Measurements from ENCODE around the gene SMARCE1. TPM values are rescaled to one million over a fixed set of nuclear protein-coding genes. Genes with fewer than 3 reads are reported as not detected.

Gene SMARCE1
- polyA plus RNA-seq, 6 donors from 2014 or later, result 211 to 267 (median 255) TPM

DNA sequence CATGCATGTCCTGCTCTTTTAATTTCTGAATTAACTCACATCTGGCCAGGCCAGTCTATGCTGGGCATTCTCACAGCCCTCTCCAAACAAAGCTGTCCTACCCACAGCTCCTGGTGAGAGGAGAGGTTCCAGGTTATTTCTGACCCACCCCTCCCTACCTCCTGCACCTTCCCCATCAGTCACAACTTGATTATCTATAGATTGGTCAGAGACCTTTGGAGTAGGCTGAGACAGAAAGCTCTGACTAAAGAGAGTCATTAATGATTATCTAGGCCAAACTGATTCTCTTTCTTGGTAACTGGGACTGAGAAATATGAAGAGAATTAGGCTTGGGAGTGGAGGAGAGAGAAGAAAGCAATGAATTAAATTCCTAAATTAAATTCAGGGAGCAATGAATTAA is 18.7 kb upstream of the SMARCE1 start:
- Mint-ChIP-seq H3K4me3 (no peak overlapping the region), H3K27me3 (peaks cover 38 to 60% (median 53%) of the 10 kb centered on the region in 3 donors), H3K4me1 (peaks cover 0 to 6% (median 0%) of the 10 kb centered on the region in 3 donors), H3K36me3 (no peaks in the 10 kb centered on the region), H3K27ac (no peak overlapping the region), H3K9me3 (no peaks in the 10 kb centered on the region)
- DNase-seq, result no peak
- ATAC-seq (ENCODE audit: low read depth in 2 of 2), result no peak

DNA sequence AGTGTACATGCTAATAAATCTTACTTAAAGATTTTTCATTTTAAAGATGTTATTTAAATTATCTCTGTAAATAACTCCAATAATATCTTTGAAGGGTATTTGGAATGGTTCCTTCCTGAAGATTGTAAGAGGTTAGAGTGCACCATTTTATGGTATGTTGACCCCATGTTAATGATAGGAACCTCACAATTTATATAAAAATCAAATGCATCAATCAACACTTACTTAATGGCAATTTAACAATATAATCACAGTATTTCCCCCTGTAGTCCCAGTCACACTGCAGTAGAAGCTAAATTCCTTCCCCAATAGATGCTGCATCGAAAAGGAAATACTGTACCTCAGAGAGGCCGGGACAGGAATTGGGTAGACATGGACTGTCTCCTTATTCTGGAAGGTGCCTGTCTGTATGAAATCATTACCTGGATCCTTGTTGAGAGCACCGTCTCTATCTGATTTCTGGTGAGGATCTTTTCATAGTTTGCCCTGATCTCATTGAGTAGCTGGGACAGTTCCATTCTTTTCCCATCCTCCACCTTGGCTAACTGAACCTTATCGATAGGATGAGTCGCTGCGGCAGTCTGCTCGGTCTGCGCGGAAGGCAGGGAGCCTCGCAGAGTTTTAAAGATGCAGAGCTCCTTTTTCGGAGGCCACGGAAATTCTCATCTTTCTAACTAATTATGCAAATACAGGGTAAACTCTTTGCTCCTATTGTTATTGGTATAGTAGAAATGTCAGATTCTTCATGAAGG is 17.1 kb upstream of the SMARCE1 start, which contains the start of gene KRT222:
Gene KRT222, minus strand, starts transcription at position 596 of the 752 bp plus-strand sequence. Its CDS starts 78 bp downstream, at position 518.
- H3K9me3 Mint-ChIP-seq, result no peaks in the 10 kb centered on the region
- H3K27me3 Mint-ChIP-seq, result peaks cover 38 to 56% (median 51%) of the 10 kb centered on the region in 3 donors
- H3K27ac Mint-ChIP-seq, result no peak within 1 kb of the TSS
- H3K4me3 Mint-ChIP-seq, result peak within 1 kb of the TSS in 1 of 8 donors; percentile 8
- ATAC-seq (ENCODE audit: low read depth in 2 of 2) (no peak), DNase-seq (no peak)
- peaks cover 0 to 6% (median 0%) of the 10 kb centered on the region in 3 donors for H3K4me1 Mint-ChIP-seq
- no peaks in the 10 kb centered on the region for H3K36me3 Mint-ChIP-seq

DNA sequence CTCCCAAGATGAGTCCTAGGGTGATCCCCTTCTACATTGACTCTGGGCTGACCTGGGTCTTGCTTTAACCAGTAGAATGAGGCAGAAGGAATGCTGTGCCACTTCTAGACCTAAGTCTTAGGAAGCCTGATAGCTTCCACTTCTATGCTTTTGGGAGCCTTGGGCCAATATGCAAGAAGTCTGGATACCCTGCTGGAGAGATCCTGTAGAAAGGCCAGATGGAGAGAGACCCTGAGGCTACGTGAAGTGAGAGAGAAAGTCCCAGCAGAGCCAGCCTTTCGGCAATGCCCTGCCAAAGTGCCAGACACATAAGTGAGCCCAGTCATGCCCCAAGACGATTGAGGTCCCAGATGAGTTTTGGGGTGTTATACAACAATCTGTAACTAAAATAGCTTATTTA is 15.6 kb upstream of the SMARCE1 start:
- H3K27me3 Mint-ChIP-seq, result peaks cover 38 to 61% (median 49%) of the 10 kb centered on the region in 3 donors

DNA sequence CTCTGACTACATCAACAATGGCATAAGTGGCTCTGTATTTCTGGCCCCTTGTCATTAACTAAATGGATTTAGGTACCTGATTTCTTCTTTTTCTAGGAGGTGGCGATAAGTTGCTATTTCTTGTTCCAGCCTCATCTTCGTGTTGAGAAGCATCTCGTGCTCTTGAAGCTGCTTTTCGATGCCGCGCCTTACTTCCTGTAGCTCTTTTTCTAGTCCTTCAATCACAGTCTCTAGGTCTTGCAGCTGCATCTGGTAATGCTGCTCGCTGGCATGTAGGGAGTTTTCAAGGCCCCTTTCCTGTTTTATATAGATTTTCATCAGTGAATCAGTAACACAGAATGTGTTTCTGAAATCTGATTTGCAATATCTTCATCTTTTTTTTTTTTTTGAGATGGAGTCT is 12.3 kb upstream of the SMARCE1 start:
- ATAC-seq (ENCODE audit: low read depth in 2 of 2), result no peak
- H3K4me3 Mint-ChIP-seq, result peak overlapping the region in 1 of 8 donors; percentile 57

More for the DNA sequence above, 15.6 kb upstream of the SMARCE1 start:
- Mint-ChIP-seq H3K36me3 (no peaks in the 10 kb centered on the region), H3K4me1 (peaks cover 0 to 6% (median 0%) of the 10 kb centered on the region in 3 donors), H3K4me3 (no peak overlapping the region), H3K9me3 (peaks cover 0 to 2% (median 0%) of the 10 kb centered on the region in 7 donors), H3K27ac (no peak overlapping the region)
- DNase-seq, result no peak
- no peak for ATAC-seq (ENCODE audit: low read depth in 2 of 2)

DNA sequence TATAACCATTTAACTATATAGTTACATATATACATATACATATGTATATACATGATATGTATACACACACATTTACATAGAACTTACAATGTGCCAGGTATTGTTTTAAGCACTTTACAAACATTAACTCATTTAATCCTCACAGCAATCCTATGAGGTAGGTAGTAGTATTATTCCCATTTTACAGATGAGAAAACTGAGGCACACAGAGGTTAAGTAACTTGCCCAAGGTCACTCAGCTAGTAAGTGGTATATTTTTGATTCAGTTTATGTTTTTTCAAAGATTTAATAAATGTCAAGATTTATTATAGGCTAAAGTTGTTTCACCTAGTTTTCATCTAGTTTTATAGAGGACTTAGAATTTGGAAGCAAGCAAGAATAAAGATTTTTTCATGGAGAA is 10.8 kb upstream of the SMARCE1 start:
- no peak for ATAC-seq (ENCODE audit: low read depth in 2 of 2)
- Mint-ChIP-seq H3K27ac (no peak overlapping the region), H3K9me3 (peaks cover 0 to 2% (median 0%) of the 10 kb centered on the region in 7 donors), H3K36me3 (no peaks in the 10 kb centered on the region), H3K4me1 (no peaks in the 10 kb centered on the region), H3K4me3 (no peak overlapping the region), H3K27me3 (peaks cover 14 to 38% (median 23%) of the 10 kb centered on the region in 3 donors)
- DNase-seq, result no peak

More for the DNA sequence above, 12.3 kb upstream of the SMARCE1 start:
- H3K27ac Mint-ChIP-seq, result no peak overlapping the region
- H3K4me1 Mint-ChIP-seq, result peaks cover 0 to 3% (median 0%) of the 10 kb centered on the region in 3 donors
- peaks cover 0 to 2% (median 0%) of the 10 kb centered on the region in 7 donors for H3K9me3 Mint-ChIP-seq
- peaks cover 22 to 48% (median 31%) of the 10 kb centered on the region in 3 donors for H3K27me3 Mint-ChIP-seq
- DNase-seq, result no peak
- H3K36me3 Mint-ChIP-seq, result no peaks in the 10 kb centered on the region

DNA sequence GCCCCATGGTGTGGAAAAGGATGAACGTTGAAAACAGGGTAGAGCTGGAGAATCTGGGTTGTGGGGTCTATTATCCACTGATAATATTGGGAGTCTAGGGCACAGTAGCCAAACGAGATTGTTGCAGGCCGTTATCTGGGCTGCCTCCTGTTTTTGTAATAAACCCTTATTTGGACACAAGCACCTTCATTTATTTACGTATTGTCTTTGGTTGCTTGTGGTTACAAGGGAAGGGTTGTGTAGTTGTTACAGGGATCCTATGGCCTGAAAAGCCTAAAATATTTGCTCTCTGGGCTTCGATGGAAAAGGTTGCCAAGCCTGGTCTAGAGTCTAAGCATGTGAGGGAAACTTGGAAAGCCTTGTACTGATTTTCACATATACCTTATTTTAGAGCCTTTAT is 4.3 kb upstream of the SMARCE1 start:
- peaks cover 8 to 19% (median 18%) of the 10 kb centered on the region in 3 donors for H3K4me1 Mint-ChIP-seq
- DNase-seq, result no peak
- H3K4me3 Mint-ChIP-seq, result peak overlapping the region in 1 of 8 donors; percentile 40
- peaks cover 0 to 6% (median 0%) of the 10 kb centered on the region in 3 donors for H3K27me3 Mint-ChIP-seq
- H3K27ac Mint-ChIP-seq, result no peak overlapping the region
- ATAC-seq (ENCODE audit: low read depth in 2 of 2), result no peak
- no peaks in the 10 kb centered on the region for H3K36me3 Mint-ChIP-seq
- H3K9me3 Mint-ChIP-seq, result no peaks in the 10 kb centered on the region

DNA sequence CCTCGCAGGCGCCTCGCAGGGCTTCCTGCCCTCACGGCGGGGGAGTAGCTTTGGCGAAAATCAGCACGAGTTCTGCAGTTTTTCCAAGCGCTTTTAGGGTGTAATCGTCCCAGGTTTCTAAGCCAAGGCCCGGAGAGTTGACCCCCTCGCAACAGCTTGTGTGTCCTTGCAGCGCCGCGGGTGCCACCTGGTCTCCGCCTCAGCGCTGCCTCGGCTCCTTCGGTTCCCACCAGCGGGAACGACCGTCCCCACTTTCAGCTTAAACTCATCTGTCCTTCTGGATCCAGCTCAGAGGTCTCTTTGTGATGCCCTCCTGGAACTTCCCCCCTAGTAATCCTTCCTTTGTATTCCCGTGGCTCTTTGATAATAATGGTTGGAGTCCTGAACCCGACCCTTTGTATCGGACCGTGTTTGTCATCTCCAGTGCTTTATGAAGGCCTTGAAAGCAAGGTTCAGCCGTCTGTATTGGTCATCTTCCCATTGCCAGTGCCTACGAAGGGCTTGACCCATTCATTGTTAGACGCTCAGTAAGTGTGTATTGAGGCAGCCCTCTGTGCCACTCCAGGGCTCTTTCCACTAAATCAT is 858 bp upstream of the SMARCE1 start:
- peak overlapping the region; percentile 86 to 100 (median 98) for H3K4me3 Mint-ChIP-seq
- H3K36me3 Mint-ChIP-seq, result peaks cover 3 to 7% of the 10 kb centered on the region in 2 donors
- peaks cover 16 to 39% (median 37%) of the 10 kb centered on the region in 3 donors for H3K4me1 Mint-ChIP-seq
- peak overlapping the region; percentile 99 to 100 (median 100) for H3K27ac Mint-ChIP-seq
- H3K27me3 Mint-ChIP-seq, result no peaks in the 10 kb centered on the region
- no peaks in the 10 kb centered on the region for H3K9me3 Mint-ChIP-seq
- peak; percentile 2 to 12 for ATAC-seq (ENCODE audit: low read depth in 2 of 2)
- peak; percentile 1 for DNase-seq

DNA sequence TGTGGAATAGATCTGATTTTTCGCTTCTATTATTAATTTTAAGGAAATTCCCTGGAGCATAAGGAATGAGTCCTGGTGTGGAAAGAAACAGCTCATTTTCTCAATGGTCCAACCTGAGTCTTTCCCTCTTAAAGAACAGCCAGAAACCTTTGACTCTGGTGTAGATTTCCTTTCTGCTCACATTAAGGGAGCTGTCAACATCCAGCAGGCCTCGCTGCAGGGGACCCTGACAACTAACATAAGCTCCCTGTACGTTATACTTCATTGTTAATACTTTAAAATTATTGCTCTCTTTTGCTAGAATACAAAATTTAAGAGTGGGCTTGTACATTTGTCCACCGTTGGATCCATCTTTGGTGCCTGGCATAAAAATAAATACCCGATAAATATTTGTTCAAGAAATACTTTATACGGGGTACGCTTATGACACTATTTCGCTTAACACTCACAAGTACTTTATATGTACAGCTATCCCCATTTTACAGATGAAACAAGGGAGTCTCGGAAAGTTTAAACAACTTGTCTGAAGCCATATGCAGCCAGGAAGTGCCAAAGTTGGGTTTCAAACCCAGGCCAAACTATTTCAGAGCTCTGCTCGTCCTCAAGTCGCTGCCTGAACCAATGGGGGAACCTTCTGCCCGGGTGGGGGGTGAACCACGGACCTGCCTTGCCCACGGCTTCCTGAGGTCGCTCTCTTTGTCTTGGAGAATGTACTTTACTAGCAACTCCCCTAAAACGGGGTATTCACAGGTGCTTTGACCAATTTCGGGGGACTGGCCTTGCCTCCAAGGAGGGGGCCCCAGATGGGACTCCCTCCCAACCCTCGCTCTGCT is 611 bp downstream of the SMARCE1 start:
- Mint-ChIP-seq H3K4me3 (peak overlapping the region; percentile 86 to 100 (median 98)), H3K27ac (peak overlapping the region; percentile 99 to 100 (median 100)), H3K9me3 (no peaks in the 10 kb centered on the region), H3K36me3 (peaks cover 9 to 15% of the 10 kb centered on the region in 2 donors), H3K4me1 (peaks cover 21 to 47% (median 43%) of the 10 kb centered on the region in 3 donors), H3K27me3 (no peaks in the 10 kb centered on the region)
- peak; percentile 47 to 51 for ATAC-seq (ENCODE audit: low read depth in 2 of 2)
- no peak for DNase-seq

DNA sequence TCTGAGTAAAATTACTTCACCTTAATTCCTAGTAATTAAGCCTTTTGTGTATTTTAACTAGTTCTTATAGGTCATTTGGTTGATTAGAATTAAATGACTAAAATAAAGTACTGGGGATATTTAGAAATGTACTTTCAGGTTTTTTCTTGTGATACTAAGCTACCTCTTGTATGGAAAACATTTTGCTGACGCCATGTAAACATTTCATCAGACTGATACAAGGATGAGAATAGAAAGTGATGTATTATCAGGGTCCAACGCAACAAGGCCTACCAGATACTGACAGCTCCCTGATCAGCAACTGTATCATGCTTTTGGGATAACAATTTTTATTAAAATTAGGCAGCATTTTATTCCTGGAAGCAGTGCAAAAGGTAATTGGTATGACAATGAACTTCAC is 1.7 kb downstream of the SMARCE1 start:
- DNase-seq, result no peak
- no peaks in the 10 kb centered on the region for H3K9me3 Mint-ChIP-seq
- peaks cover 25 to 51% (median 43%) of the 10 kb centered on the region in 3 donors for H3K4me1 Mint-ChIP-seq
- ATAC-seq (ENCODE audit: low read depth in 2 of 2), result no peak
- no peaks in the 10 kb centered on the region for H3K27me3 Mint-ChIP-seq
- peak overlapping the region in 7 of 8 donors; percentile 2 to 100 (median 55) for H3K4me3 Mint-ChIP-seq
- peaks cover 9 to 15% of the 10 kb centered on the region in 2 donors for H3K36me3 Mint-ChIP-seq
- H3K27ac Mint-ChIP-seq, result peak overlapping the region in 2 of 6 donors; percentile 34 to 99

DNA sequence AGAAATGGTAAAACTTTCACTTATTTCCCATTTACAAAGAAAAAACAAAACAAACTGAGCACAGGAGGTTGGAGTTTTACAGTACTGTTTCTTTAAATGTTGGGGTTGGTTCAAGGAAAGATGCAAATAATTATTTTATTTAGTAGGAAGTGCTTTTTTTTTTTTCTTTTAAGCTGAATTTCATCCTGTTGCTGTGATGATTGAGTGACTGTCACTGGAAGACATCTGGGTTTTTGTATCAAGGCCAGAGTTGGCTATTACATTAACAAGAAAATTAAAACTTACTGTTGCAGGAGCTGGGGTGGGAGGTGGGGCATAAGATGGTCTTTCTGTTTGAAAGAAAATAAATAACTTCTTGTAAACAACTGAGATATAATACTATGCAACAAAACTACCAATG is 2.3 kb downstream of the SMARCE1 start:
- DNase-seq (no peak), ATAC-seq (ENCODE audit: low read depth in 2 of 2) (no peak)
- Mint-ChIP-seq H3K27me3 (no peaks in the 10 kb centered on the region), H3K9me3 (no peaks in the 10 kb centered on the region), H3K4me3 (peak overlapping the region in 3 of 8 donors; percentile 56 to 100 (median 77)), H3K27ac (peak overlapping the region in 4 of 6 donors; percentile 37 to 65 (median 51)), H3K4me1 (peaks cover 31 to 56% (median 43%) of the 10 kb centered on the region in 3 donors), H3K36me3 (peaks cover 9 to 15% of the 10 kb centered on the region in 2 donors)

DNA sequence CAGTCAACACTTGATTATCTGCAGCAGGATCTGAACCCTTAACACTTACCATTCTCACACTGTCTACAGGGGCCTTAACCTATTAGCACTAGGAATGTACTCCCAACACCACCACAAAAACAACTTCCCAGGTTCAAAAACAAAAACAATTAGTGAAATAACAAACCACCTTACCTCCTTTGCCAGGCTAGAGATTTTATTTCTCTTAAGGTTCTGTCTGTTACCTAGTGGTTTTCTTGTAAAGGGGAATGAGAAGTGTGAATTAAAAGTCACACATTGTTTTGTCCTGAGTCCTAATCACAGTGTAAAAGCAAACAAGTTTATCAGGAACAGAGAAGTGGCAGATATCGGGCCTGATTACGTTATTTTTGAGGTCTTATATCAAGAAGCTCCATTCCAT is 9.7 kb downstream of the SMARCE1 start:
- Mint-ChIP-seq H3K27ac (peak overlapping the region in 3 of 6 donors; percentile 16 to 34 (median 16)), H3K27me3 (no peaks in the 10 kb centered on the region), H3K4me3 (no peak overlapping the region), H3K9me3 (no peaks in the 10 kb centered on the region), H3K4me1 (peaks cover 3 to 34% (median 21%) of the 10 kb centered on the region in 3 donors), H3K36me3 (peaks cover 20 to 36% of the 10 kb centered on the region in 2 donors)
- DNase-seq, result no peak
- ATAC-seq (ENCODE audit: low read depth in 2 of 2), result no peak

DNA sequence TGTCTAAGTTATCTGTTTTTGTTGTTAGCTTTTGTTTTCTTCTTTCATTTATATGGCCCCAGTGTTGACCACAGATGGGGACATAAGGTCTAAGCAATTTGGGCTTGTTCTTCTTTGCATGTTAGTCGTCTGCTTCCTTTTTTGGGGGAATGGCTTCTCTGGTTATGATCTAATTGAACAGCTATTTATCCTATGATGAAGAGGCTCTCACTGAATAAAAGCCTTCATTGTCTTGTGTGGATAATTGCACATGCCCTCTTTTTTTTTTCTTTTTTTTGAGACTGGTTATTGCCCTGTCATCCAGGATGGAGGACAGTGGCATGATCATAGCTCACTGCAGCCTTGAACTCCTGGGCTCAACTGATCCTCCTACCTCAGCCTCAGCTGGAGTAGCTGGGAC is 13.7 kb downstream of the SMARCE1 start:
- H3K9me3 Mint-ChIP-seq, result no peaks in the 10 kb centered on the region
- DNase-seq (no peak), ATAC-seq (ENCODE audit: low read depth in 2 of 2) (no peak)
- H3K27me3 Mint-ChIP-seq, result no peaks in the 10 kb centered on the region
- peaks cover 0 to 12% (median 3%) of the 10 kb centered on the region in 3 donors for H3K4me1 Mint-ChIP-seq
- peaks cover 30 to 46% of the 10 kb centered on the region in 2 donors for H3K36me3 Mint-ChIP-seq
- peak overlapping the region in 4 of 6 donors; percentile 16 to 77 (median 48) for H3K27ac Mint-ChIP-seq
- H3K4me3 Mint-ChIP-seq, result no peak overlapping the region

DNA sequence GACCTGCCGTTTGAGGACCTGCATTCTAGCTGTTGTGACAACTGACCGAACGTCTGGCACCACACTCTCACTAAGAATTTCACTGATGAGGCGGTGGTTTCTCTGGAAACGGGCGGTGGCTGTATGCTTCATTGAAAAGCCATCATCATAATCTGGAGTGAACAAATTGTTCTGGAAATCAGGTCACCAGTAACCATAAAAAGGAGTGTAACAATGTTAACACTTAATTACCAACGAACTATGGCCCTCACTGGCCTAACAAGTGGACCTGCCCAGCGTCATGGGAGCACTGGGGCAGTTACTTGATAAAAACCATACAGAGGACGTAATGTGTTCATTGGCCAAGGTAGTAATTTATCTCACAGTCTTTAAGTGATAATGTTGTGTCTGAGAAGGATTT is 15.4 kb downstream of the SMARCE1 start:
- no peaks in the 10 kb centered on the region for H3K27me3 Mint-ChIP-seq
- ATAC-seq (ENCODE audit: low read depth in 2 of 2) (no peak), DNase-seq (no peak)
- H3K4me1 Mint-ChIP-seq, result peaks cover 0 to 6% (median 0%) of the 10 kb centered on the region in 3 donors
- peak overlapping the region in 1 of 6 donors; percentile 21 for H3K27ac Mint-ChIP-seq
- H3K4me3 Mint-ChIP-seq, result no peak overlapping the region
- H3K36me3 Mint-ChIP-seq, result peaks cover 35 to 42% of the 10 kb centered on the region in 2 donors
- no peaks in the 10 kb centered on the region for H3K9me3 Mint-ChIP-seq
